ENCODE results near the gene ZNF182.
"Not testable (repeated sequence)": the region's sequence is repeated elsewhere in the genome, so short reads cannot be mapped to it uniquely, and the experiment has no call there.

The ZNF182 gene

GRCh38 chrX:48002319-48002718 is 1.5 kb downstream of the ZNF182 start:
- Histone ChIP-seq H3K27ac (ENCODE audit: low read depth, low read length) (no peak overlapping the region), H3K79me2 (ENCODE audit: control insufficient read depth, insufficient read depth, low read length, unreplicated experiment) (peaks cover 18% of the 10 kb centered on the region), H2AFZ (ENCODE audit: low read length, unreplicated experiment) (no peak overlapping the region), H3K4me1 (ENCODE audit: control insufficient read depth, insufficient read depth, low read length, unreplicated experiment) (peaks cover 7% of the 10 kb centered on the region), H3K27me3 (ENCODE audit: insufficient read depth, low read length) (no peaks in the 10 kb centered on the region), H3K36me3 (ENCODE audit: insufficient read depth, low read length) (no peaks in the 10 kb centered on the region; the same call in 1 of the 2 replicates), H3K4me3 (ENCODE audit: low read depth, low read length) (peak overlapping the region; percentile 94)

GRCh38 chrX:48001260-48001659 is 2.5 kb downstream of the ZNF182 start:
- H3K4me1 ChIP-seq (ENCODE audit: control insufficient read depth, insufficient read depth, low read length, unreplicated experiment): peaks cover 7% of the 10 kb centered on the region
- no peak overlapping the region for H2AFZ ChIP-seq (ENCODE audit: low read length, unreplicated experiment)
- H3K27me3 ChIP-seq (ENCODE audit: insufficient read depth, low read length): no peaks in the 10 kb centered on the region
- no peak overlapping the region; the same call in 1 of the 2 replicates for H3K4me3 ChIP-seq (ENCODE audit: low read depth, low read length)
- peaks cover 18% of the 10 kb centered on the region for H3K79me2 ChIP-seq (ENCODE audit: control insufficient read depth, insufficient read depth, low read length, unreplicated experiment)
- peaks cover 5% of the 10 kb centered on the region; the same call in 1 of the 2 replicates for H3K36me3 ChIP-seq (ENCODE audit: insufficient read depth, low read length)
- H3K27ac ChIP-seq (ENCODE audit: low read depth, low read length): no peak overlapping the region

- Histone ChIP-seq H3K27me3 (ENCODE audit: insufficient read depth, low read length) (no peaks in the 10 kb centered on the region), H2AFZ (ENCODE audit: low read length, unreplicated experiment) (no peak overlapping the region), H3K27ac (ENCODE audit: low read depth, low read length) (no peak overlapping the region), H3K4me3 (ENCODE audit: low read depth, low read length) (no peak overlapping the region), H3K79me2 (ENCODE audit: control insufficient read depth, insufficient read depth, low read length, unreplicated experiment) (peaks cover 9% of the 10 kb centered on the region), H3K4me1 (ENCODE audit: control insufficient read depth, insufficient read depth, low read length, unreplicated experiment) (peaks cover 10% of the 10 kb centered on the region), H3K36me3 (ENCODE audit: insufficient read depth, low read length) (peaks cover 22% of the 10 kb centered on the region)
These were observed 11.1 kb downstream of the ZNF182 start for GRCh38 chrX:47992669-47993068.

- peaks cover 29% of the 10 kb centered on the region for H3K36me3 ChIP-seq (ENCODE audit: insufficient read depth, low read length)
- H2AFZ ChIP-seq (ENCODE audit: low read length, unreplicated experiment): no peak overlapping the region
- peaks cover 9% of the 10 kb centered on the region for H3K79me2 ChIP-seq (ENCODE audit: control insufficient read depth, insufficient read depth, low read length, unreplicated experiment)
- peaks cover 10% of the 10 kb centered on the region for H3K4me1 ChIP-seq (ENCODE audit: control insufficient read depth, insufficient read depth, low read length, unreplicated experiment)
- H3K27ac ChIP-seq (ENCODE audit: low read depth, low read length): peak overlapping the region; percentile 65; the same call in 1 of the 2 replicates
- H3K4me3 ChIP-seq (ENCODE audit: low read depth, low read length): no peak overlapping the region
- no peaks in the 10 kb centered on the region for H3K27me3 ChIP-seq (ENCODE audit: insufficient read depth, low read length)
These were observed 11.8 kb downstream of the ZNF182 start for GRCh38 chrX:47992095-47992380.

GRCh38 chrX:47991263-47992094 is 12.3 kb downstream of the ZNF182 start:
- no peaks in the 10 kb centered on the region for H3K27me3 ChIP-seq (ENCODE audit: insufficient read depth, low read length)
- H3K27ac ChIP-seq (ENCODE audit: low read depth, low read length): peak overlapping the region; percentile 65
- H3K4me3 ChIP-seq (ENCODE audit: low read depth, low read length): no peak overlapping the region; the same call in 1 of the 2 replicates

GRCh38 chrX:47976254-47977151 is 27.3 kb downstream of the ZNF182 start:
- Histone ChIP-seq H3K36me3 (ENCODE audit: insufficient read depth, low read length) (peaks cover 48% of the 10 kb centered on the region), H3K79me2 (ENCODE audit: control insufficient read depth, insufficient read depth, low read length, unreplicated experiment) (no peaks in the 10 kb centered on the region), H3K27ac (ENCODE audit: low read depth, low read length) (no peak overlapping the region), H3K27me3 (ENCODE audit: insufficient read depth, low read length) (no peaks in the 10 kb centered on the region), H3K4me1 (ENCODE audit: control insufficient read depth, insufficient read depth, low read length, unreplicated experiment) (no peaks in the 10 kb centered on the region), H3K4me3 (ENCODE audit: low read depth, low read length) (no peak overlapping the region), H2AFZ (ENCODE audit: low read length, unreplicated experiment) (no peak overlapping the region)

More at GRCh38 chrX:47991263-47992094, 12.3 kb downstream of the ZNF182 start:
- Histone ChIP-seq H3K36me3 (ENCODE audit: insufficient read depth, low read length) (peaks cover 25% of the 10 kb centered on the region), H2AFZ (ENCODE audit: low read length, unreplicated experiment) (no peak overlapping the region), H3K4me1 (ENCODE audit: control insufficient read depth, insufficient read depth, low read length, unreplicated experiment) (peaks cover 10% of the 10 kb centered on the region), H3K79me2 (ENCODE audit: control insufficient read depth, insufficient read depth, low read length, unreplicated experiment) (peaks cover 9% of the 10 kb centered on the region)

GRCh38 chrX:47973235-47973634 is 30.6 kb downstream of the ZNF182 start:
- Histone ChIP-seq H2AFZ (ENCODE audit: low read length, unreplicated experiment) (no peak overlapping the region), H3K27me3 (ENCODE audit: insufficient read depth, low read length) (no peaks in the 10 kb centered on the region), H3K4me1 (ENCODE audit: control insufficient read depth, insufficient read depth, low read length, unreplicated experiment) (no peaks in the 10 kb centered on the region), H3K36me3 (ENCODE audit: insufficient read depth, low read length) (peaks cover 19% of the 10 kb centered on the region), H3K27ac (ENCODE audit: low read depth, low read length) (no peak overlapping the region), H3K4me3 (ENCODE audit: low read depth, low read length) (no peak overlapping the region), H3K79me2 (ENCODE audit: control insufficient read depth, insufficient read depth, low read length, unreplicated experiment) (no peaks in the 10 kb centered on the region)

GRCh38 chrX:47965526-47965925 is 38.3 kb downstream of the ZNF182 start:
- not testable (repeated sequence) for H3K4me1 ChIP-seq (ENCODE audit: control insufficient read depth, insufficient read depth, low read length, unreplicated experiment)

GRCh38 chrX:47961830-47962229 is 42.0 kb downstream of the ZNF182 start:
- H3K36me3 ChIP-seq (ENCODE audit: insufficient read depth, low read length); H3K4me3 ChIP-seq (ENCODE audit: low read depth, low read length): not testable (repeated sequence)

More at GRCh38 chrX:47965526-47965925, 38.3 kb downstream of the ZNF182 start:
- not testable (repeated sequence) for H3K79me2 ChIP-seq (ENCODE audit: control insufficient read depth, insufficient read depth, low read length, unreplicated experiment); H3K27me3 ChIP-seq (ENCODE audit: insufficient read depth, low read length); H3K4me3 ChIP-seq (ENCODE audit: low read depth, low read length); H3K36me3 ChIP-seq (ENCODE audit: insufficient read depth, low read length); H2AFZ ChIP-seq (ENCODE audit: low read length, unreplicated experiment); H3K27ac ChIP-seq (ENCODE audit: low read depth, low read length)

GRCh38 chrX:47960406-47960805 is 43.4 kb downstream of the ZNF182 start:
- Histone ChIP-seq H3K79me2 (ENCODE audit: control insufficient read depth, insufficient read depth, low read length, unreplicated experiment) (no peaks in the 10 kb centered on the region), H3K4me1 (ENCODE audit: control insufficient read depth, insufficient read depth, low read length, unreplicated experiment) (no peaks in the 10 kb centered on the region), H2AFZ (ENCODE audit: low read length, unreplicated experiment) (no peak overlapping the region), H3K4me3 (ENCODE audit: low read depth, low read length) (no peak overlapping the region), H3K36me3 (ENCODE audit: insufficient read depth, low read length) (no peaks in the 10 kb centered on the region), H3K27ac (ENCODE audit: low read depth, low read length) (no peak overlapping the region), H3K27me3 (ENCODE audit: insufficient read depth, low read length) (no peaks in the 10 kb centered on the region)

More at GRCh38 chrX:47961830-47962229, 42.0 kb downstream of the ZNF182 start:
- H3K27me3 ChIP-seq (ENCODE audit: insufficient read depth, low read length); H3K27ac ChIP-seq (ENCODE audit: low read depth, low read length); H3K4me1 ChIP-seq (ENCODE audit: control insufficient read depth, insufficient read depth, low read length, unreplicated experiment); H2AFZ ChIP-seq (ENCODE audit: low read length, unreplicated experiment); H3K79me2 ChIP-seq (ENCODE audit: control insufficient read depth, insufficient read depth, low read length, unreplicated experiment): not testable (repeated sequence)
